ENCODE measurements around the gene FMN1.

FMN1 gene

DNA sequence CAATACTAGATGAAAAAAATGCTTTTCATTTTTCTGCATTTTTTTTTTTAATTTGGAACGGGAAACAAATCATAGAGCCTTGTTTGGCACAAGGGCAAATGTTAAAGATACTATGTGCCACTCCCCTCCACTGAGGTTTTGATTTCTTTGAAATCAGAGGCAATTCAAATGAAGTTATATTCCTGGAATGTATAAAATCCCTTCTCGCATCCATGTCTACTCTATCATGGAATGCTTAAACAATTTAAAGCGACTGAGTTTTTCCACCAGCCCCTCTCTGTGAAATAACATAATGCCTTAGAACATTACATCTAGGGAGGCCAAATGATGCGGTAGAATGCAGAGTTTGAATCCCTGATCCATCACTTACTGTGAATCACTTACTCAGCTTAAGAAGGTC lies 69.7 kb downstream of the FMN1 start:
- no peak for DNase-seq (ENCODE audit: low read depth)

DNA sequence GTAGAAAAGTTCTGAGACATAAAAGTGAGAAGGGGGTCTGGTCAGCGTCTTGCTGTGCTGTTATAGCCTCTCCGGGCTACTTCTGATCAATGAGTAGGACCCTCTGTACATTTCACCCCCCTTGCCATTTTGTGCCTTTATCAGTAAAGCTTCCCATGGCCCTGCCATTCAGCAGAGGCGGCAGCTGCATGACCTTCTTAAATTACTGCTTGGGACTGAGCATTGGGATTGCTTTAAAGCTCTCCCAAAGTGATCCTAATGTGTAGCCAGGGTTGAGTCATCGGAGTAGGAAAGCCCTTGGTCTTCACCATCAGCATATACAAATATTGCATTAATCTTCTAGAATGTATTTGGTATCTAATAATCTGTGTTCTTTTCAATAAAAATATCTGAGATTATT lies 70.2 kb downstream of the FMN1 start:
- DNase-seq (ENCODE audit: low read depth): no peak

DNA sequence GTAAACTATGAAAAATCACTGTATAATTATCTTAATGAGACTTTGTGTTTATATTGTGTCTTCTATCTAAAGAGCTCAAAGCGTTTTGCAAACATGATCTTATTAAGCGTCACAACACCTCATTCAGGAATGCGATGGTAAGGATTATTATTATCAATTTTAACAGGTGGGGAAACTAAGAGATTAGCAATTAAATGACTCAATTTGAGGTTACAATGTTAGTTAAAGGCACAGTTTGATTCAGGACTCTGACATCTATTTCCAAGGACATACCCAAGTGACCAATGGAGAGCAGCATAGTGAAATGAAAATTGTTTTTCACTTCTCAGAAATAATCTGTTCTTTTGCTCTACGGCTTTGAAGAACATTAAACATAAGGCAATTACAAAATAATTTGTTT lies 74.6 kb downstream of the FMN1 start:
- no peak for DNase-seq (ENCODE audit: low read depth)

DNA sequence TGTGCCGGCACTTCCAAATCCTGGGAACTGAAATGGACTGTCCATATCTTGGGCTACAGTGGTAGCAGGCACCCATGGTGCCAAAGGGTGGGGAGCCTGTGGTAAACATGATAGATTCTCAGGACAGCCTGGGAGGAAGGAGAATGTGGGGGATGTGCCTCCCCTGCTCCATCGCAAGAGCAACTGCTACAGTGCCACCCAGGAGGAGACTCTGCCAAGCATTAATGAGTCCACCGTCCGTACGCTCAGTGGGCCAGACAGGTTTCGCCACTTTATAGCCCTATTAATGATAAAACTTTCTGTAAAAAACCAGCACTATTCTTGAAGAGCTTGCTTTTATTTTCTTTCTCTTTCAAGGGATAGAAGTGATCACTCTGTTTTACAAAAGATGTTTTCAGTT lies 75.2 kb downstream of the FMN1 start:
- DNase-seq (ENCODE audit: low read depth): no peak

DNA sequence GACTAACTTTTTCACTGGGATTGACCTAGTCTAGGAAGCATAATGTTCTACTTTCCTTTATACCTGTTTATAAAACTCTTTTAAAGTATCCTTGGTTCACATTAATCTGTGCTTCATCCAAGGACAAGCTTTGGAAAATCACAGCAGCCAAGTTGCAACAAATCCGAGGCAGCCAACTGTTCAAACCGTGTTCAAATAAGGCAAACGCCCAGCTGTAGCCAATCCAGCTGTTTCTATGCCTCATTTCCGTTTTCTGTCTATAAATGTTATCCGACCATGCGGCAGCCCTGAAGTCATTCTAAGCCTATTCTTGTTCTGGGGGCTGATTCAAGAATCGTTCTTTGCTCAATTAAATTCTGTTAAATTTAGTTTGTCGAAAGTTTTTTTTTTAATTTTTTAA lies 78.3 kb downstream of the FMN1 start:
- no peak for DNase-seq (ENCODE audit: low read depth)

DNA sequence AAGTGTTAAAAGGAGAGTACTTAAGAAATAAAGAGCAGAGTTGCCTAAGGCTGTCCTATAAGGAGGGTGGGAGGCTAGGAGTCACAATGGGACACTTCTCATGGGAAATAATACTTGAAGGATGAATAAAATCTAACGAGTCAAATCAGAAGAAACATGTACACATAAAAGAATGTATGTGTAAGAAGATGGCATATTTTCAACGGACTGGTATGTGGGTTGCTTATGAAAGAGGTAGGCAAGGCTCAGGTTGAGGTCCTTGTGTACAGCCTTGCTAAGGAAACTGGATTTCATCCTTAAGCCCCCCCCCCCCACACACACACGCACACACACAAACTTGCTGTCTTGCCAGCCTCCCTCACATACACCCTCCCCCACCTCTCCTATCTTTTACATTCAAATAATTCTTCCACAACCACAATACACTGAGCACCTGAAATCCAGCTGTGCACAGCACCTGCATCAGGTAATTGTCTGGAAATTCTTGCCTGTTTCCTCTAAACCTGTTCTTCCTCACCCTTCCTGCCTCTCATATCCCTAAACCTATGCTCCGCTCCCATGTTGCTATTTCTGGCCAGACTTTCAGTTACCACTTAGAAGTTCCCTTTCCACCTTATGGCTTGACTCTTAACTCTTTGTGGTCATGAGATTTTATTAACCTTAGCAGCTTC lies 79.2 kb downstream of the FMN1 start:
- no peak for DNase-seq (ENCODE audit: low read depth)

DNA sequence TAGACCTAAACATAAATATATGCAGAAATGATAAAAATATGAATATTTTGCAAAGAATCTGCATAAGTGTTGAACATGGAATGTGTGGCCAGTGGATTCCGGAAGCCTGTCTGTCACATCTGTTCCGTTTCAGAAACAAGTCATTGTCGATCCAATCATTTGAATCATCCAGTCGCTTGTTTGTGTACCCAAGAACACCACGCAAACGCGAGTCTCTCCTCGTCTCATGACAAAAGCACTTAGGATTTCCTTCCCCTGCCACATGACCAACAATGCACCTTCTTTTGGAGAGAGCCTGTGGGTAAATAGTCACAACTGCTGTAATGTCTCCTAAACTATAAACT lies 80.2 kb downstream of the FMN1 start:
- no peak for DNase-seq (ENCODE audit: low read depth)

DNA sequence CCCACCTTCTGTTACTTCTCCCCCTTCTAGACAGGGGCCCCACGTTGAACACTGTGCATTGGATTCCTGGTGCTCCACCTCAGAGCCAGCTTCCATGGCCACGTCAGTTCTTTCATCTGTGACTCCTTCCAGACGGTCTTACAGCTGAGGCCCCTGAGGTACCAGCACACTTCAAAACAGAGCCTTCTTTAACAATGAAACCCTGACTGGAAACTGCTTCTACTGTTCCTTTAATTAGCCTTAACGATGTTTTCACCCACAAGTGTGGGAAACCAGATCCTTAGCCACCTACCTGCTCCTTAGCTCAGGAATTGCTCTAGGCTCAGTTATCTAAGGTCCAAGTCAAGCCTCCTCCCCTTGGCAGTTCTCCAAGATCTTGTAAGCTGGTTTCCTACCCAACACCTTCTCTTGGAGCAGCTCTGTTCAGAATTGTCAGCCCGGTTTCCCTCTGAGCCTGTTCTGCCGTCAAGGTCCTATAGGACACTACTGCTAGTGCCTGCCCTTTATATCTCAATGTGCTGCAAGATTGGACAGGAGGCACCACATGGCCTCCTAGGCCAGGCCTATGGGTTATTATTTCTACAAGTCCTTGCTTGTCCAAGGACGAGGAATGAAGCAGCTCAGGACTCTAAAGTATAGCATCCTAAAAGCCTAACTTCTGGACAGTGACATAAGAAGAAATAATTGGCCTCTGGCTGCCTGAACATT lies 80.7 kb downstream of the FMN1 start:
- no peak for DNase-seq (ENCODE audit: low read depth)

DNA sequence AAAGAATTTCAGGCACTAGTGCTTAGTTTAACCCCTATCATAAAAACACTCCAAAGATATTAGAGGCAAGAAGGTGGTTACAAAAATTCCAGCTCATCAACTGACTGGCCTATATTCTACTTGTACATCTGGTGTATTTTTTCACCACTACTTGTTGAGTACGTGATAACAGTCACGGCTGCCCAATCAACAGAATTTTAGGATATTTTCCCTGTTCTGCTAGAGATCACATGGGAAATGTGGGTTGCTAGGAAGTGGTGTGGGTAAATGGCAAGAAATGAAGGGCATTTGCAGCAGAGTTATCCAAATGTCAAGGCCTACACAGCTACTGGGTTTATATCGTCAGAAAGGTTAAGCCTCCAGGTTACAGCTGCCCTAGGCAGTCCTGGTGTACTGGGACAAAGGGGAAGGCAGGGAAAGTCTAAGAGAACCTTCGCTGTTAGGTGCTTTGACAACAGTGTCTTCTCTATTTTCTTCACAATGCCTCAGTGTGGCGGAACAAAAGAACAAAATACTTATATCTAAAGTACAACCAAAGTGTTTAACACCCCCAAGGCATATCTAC lies 81.9 kb downstream of the FMN1 start:
- DNase-seq (ENCODE audit: low read depth): no peak

DNA sequence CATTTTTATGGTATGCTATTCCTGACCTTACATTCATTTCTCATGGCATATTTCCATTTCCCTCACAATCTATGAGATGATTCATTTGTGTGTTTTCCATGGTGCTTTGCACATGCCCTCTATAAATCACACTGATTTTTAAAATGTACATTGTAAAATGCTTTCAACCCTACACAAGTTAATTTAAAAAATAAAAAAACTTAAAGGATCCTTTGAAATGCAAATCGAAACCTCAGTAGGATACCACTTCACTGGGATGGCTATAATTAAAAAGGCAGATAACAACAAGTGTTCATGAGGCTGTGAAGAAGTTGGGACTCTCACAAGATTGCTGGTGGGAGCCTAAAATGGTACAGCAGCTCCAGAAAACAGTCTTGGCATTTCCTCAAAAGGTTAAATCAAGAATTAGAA lies 83.5 kb downstream of the FMN1 start:
- no peak for DNase-seq (ENCODE audit: low read depth)

DNA sequence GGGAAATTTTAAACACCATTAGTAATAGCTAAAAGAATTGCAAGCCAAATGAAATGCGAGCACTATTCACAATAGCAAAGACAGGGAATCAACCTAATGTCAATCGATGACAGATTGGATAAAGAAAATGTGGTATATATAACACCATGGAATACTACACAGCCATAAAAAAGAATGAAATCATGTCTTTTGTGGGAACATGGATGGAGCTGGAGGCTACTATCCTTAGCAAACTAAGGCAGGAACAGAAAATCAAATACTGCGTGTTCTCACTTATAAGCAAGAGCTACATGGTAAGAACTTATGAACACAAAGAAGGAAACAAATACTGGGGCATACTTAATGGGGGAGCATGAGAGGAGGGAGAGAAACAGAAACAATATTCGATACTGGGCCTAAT lies 85.2 kb downstream of the FMN1 start:
- no peak for DNase-seq (ENCODE audit: low read depth)

DNA sequence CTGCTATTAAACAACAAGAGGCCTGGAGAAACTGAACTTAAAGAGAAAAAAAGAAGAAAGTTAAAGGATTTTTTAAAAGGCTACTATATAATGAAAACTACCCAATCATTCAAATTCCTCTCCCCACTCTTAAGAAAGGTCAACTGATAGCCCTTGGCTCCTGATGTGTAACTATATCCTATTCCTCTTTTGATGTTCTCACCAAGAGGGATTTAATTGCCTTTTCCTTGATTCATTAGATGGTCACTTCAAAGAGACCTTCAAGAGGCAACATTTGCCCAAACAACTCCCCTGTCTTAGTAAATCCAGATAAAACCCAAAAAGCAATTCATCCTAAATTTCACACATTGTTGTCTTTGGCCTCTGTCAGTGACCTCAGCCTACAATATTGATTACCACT lies 86.0 kb downstream of the FMN1 start:
- no peak for DNase-seq (ENCODE audit: low read depth)

DNA sequence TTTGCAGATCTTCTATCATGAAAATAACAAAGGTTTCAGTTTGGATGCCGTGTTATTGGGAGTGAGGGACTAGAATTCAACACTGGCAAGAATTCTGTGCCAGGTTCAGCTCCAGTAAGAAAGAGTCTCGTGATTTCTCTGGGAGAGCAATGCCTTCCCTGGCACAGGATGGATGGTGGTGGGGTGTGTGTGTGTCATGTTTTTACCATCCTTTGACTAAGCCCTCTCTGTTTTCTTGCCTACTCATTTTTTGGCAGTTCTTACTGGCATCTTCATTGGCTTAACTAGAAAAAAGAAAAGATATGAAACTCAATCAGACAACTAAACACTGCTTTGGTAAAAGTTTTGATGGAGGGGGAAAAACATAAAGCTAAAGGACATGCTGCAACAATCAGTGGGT lies 86.6 kb downstream of the FMN1 start:
- no peak for DNase-seq (ENCODE audit: low read depth)

DNA sequence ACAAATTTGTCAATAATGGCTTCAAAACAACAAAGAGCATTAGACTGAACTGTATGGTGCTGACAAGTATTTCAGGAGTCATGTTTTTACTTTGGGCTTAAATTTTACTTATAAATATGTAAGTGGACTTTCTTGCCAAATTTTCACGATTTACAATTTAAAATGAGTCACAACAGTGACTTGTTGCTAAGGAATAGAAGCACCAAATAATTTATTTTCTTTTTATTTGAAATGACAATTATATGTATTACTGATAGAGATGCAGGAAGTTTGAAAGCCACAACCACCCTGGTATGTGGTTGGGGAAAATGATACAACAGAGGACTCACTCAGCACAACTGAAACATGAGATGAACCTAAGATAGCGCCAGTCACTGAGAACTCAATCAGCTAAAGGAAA lies 90.3 kb downstream of the FMN1 start:
- DNase-seq (ENCODE audit: low read depth): no peak

DNA sequence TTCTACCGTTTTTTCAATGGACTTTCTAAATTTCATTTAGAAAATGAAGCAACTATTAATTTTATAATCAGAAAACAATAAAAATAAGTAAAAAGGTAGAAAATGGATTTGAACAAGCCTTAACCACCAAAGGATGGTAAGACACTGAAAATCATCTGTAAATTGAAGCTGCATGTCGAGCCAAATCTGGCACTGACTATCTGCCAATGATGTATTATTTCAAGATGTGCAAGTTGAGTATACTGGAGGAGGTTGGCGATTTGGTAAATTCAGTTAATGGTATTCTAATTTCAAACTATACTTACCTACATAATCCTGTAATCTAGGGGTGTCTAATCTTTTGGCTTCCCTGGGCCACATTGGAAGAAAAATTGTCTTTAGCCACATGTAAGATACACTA lies 93.5 kb downstream of the FMN1 start:
- no peak for DNase-seq (ENCODE audit: low read depth)

DNA sequence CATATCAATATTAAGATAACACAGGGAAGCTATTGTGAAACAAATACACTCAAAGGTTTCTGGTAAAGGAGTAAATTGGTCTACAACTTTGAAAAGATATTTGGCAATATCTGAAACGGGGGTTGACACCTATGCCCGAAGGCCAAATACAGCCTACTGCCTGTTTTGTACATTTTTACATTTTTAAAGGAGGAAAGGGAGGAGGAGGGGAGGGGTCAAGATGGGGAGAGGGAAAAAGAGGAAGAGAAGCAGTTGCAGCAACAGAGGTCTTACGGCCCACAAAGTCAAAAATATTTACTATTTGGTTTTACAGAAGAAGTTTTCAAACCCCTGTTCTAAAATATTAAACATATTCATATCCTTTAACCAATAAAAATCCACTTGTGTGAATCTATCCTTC lies 94.2 kb downstream of the FMN1 start:
- no peak for DNase-seq (ENCODE audit: low read depth)

DNA sequence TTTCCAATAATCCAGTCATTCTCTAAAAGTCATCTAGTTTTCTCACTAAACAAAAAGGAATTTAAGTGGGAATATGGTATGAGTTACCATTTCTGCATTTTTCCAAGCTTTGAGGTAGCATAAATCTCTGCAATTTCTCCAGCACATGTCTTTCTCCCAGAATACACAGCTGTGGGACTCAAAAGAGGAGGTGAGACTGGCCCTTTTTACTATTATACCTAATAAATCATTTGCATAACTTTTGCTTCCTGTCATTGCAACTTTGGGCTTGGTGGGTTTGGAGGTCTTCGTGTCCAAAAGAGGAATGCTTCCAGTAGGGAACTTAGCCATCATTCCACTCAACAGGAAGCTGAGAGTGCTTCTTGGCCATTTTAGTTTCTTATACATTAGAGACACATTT lies 94.8 kb downstream of the FMN1 start:
- DNase-seq (ENCODE audit: low read depth): no peak

DNA sequence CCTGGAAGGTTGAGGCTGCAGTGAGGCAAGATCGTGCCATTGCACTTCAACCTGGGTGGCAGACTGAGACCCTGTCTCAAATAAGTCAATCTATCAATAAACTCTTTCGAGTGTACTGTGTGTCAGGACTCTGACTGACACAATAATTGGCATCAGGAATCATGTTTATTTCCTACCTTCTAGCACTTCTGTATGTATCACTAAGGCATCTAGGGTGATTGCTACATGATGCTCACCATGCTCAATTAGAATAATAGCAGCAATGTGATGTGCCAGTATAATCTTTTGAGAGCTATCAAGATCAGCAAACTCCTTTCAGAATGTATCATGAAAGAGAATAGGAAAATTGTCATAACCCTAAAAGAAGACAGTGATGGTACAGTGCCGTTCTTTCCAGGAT lies 95.3 kb downstream of the FMN1 start:
- DNase-seq (ENCODE audit: low read depth): no peak

DNA sequence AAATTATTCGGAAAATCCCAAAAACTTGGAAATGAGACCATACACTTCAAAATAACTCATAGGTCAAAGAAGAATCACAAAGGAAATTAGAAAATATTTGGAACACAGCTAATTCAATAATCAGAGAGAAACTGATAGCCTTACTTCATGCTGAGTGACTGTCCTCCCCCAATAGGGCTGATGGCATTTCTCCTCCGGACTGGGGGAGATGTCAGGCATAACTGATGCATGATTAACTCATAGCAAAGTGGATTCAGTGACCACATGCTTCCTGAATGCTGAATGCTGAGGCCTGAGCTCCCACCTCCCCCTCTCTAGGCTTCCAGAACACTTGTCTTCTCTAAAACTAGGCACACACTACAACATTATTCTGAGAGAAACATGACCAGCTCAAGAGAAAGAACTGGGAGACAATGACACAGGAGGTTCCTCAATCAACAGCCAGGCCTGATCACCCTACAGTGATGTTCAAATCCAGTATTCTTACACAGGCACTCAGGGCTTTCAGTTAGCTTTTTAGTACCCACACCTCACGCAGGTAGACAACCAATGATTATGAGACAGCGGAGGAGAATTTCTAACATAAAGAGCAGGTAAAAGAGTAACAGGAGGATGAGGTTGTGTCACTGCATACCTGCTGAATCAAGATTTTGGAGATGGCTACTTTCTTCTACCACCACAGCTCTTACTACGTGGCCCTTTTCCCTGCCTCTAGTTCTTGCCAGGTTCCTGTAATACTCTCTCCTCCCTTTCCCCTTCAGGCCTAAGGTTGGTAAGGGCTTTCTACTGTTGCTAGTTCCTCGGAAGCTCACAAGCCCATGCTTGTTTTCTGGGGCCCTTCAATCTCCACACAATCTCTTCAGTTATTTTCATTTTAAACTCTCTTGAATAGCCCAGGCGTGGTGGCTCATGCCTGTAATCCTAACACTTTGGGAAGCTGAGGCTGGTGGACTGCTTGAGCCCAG lies 96.1 kb downstream of the FMN1 start:
- DNase-seq (ENCODE audit: low read depth): no peak

DNA sequence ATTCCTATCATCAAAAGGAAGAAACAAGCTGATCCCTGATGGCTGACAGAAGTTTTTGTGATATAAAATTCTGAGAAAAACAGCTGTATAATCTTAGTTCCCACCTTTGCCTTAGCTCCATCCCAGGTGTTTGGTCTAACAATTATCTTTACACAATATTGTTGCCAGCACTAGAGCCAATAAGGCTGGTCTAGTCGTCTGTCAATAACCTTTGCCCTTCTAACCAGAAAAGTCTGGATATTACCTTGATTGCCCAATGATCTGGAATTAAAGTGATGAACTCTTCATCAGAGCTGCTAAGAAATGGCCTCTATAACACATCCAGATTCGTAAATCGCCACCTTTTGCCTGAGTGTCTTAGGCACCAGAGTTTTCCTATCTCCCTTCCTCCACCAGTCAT lies 98.4 kb downstream of the FMN1 start:
- DNase-seq (ENCODE audit: low read depth): no peak

DNA sequence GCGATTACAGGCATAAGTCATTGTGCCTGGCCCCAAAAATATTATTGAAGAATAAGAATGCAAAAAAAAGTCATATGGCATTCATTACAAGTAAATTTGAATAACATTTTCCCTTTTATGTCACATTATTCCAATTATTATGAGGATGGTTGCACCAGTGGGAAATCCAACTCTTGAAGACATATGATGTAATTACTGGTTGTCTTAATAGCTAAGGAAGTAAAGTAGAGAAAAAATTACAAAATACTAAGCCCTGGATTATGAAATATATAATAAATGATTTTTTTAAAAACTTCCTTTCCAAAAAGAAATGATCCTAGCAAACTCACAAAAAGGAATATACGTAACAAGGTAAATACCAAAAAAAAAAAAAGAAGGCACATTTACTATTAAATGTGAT lies 98.9 kb downstream of the FMN1 start:
- DNase-seq (ENCODE audit: low read depth): no peak

DNA sequence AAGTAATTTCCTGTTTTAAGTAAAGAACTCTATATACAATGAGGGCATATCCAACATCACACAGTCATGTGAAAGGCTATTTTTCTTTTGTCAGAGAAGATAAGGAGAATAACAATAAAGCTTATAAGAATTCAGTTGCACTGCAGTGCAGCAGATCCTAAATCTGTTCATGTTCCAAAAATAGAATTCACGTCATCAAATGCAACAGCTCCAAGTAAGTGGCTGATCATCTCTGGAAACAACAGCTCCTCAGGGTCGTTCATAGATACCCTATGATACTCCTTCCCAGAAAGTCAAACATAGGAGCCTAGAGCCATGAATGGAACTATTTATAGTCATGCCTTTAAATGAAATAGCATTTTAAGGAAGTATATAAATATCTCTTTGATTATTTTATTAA lies 100.2 kb downstream of the FMN1 start:
- no peak for DNase-seq (ENCODE audit: low read depth)

DNA sequence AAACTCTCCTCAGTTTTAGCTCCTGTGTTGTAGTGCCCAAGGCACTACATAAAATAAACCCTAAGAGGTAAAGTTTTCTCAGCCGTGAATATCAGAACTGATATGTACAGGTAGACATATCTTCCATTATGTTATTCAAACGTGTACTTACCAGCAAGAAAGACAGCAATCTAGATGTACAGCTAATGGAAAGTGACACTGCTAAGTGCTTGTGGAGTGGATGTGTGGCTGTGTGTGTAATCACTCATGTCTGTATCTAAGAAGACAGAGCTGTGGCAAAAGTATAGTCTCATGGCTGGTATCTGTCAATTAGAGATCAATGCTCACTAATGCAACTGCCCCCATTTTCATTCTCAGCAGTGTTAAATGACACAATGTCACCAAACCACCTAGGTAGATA lies 101.3 kb downstream of the FMN1 start:
- no peak for DNase-seq (ENCODE audit: low read depth)
